ENCODE data around the gene UBXN7.

DNA sequence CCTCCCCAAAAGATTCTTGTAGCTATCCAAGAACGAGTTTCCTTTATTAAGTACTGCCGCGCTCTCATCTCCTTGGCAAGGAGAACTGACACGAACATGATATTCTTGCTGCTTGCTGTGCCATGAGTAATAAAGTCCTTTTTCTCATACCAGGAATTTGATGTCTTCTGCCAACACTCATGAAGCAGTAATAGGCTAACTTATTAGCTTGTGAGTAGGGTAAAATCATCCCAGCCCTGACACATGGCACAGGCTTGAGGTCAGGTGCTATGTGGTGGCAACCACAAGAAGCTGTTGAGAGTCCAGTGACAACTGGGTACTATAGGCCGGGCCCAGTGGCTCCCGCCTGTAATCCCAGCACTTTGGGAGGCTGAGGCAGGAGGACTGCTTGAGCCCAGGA lies 22.7 kb upstream of the UBXN7 start:
- TF ChIP-seq EZH2 (IDR thresholded peaks at IDR 0.05; ENCODE audit: low read depth) = no peak
- TF ChIP-seq, protein P1, sequence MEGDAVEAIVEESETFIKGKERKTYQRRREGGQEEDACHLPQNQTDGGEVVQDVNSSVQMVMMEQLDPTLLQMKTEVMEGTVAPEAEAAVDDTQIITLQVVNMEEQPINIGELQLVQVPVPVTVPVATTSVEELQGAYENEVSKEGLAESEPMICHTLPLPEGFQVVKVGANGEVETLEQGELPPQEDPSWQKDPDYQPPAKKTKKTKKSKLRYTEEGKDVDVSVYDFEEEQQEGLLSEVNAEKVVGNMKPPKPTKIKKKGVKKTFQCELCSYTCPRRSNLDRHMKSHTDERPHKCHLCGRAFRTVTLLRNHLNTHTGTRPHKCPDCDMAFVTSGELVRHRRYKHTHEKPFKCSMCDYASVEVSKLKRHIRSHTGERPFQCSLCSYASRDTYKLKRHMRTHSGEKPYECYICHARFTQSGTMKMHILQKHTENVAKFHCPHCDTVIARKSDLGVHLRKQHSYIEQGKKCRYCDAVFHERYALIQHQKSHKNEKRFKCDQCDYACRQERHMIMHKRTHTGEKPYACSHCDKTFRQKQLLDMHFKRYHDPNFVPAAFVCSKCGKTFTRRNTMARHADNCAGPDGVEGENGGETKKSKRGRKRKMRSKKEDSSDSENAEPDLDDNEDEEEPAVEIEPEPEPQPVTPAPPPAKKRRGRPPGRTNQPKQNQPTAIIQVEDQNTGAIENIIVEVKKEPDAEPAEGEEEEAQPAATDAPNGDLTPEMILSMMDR (conservative IDR thresholded peaks at IDR 0.05) = no peak
